DMS114 treated with DMSO at 0.1 percent for 48 hours (cell line): ENCODE measurements around the gene RAP1GAP.

Experiments
- DNase-seq: peaks from one replicate; lab custom pipeline; 2025; ENCODE audit not compliant: unreplicated experiment; lab: John Stamatoyannopoulos, UW

Gene RAP1GAP

DNA sequence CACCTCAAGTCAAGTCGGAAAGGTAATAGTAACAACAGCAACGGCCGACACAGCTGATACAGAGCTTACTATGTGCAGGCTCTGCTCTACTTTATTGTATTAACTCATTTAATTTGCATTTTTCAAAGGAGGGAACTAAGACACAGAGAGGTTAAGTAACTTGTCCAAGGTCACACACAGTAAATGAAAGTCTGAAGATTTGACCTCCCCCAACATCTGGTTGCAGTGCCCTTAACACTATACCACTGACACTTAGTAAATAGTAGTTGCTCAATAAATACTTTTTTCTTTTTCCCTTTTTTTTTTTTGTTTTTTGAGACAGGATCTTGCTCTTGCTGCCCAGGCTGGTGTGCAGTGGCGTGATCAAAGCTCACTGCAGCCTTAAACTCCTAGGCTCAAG, 39.2 kb downstream of the RAP1GAP start:
- no peak for DNase-seq

DNA sequence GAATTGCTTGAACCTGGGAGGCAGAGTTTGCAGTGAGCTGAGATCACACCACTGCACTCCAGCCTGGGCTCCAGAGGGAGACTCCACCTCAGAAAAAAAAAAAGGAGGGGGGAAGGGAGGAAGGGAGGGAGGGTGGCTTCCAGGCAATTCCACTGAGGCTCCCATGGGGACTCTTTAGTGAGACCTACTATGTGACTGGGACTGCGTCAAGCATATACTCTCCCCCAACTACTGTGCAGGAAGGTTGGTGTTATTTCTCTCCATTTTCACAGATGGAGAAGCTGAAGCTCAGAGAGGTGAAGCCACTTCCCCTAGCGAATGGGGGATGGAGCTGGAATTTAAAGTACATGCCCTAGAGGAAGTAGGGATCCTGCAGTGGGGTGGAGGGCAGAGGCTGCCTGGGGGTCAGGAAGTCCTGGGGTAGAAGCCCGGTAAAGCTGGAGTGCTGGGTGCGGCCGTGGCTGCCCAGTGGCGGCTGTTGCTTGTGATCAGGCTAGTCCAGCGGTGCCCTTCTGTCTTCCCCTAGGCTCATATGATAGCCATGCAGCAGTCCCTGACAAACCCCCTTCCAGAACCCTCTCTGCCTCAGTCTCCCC, 40.3 kb downstream of the RAP1GAP start:
- no peak for DNase-seq

DNA sequence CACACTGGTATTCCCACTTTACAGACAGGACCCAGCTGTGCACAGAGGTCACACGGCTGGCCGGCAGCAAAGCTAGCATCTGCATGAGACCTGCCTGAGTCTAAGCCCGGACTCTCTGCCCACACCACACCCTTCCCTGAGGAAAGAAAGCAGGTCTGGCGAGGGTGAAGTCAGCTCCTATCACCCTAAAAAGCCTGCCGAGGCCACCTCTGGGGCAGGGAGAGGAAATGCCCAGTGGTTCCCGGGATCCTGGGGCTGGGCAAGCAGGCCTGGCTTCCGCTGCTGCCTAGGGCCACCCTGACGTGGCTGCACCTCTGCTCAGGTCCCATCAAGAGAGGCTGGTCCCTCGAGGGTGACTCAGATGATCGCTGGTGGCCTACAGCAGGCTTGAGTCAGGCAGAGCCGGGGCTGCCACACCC, 42.2 kb downstream of the RAP1GAP start:
- DNase-seq, result no peak

DNA sequence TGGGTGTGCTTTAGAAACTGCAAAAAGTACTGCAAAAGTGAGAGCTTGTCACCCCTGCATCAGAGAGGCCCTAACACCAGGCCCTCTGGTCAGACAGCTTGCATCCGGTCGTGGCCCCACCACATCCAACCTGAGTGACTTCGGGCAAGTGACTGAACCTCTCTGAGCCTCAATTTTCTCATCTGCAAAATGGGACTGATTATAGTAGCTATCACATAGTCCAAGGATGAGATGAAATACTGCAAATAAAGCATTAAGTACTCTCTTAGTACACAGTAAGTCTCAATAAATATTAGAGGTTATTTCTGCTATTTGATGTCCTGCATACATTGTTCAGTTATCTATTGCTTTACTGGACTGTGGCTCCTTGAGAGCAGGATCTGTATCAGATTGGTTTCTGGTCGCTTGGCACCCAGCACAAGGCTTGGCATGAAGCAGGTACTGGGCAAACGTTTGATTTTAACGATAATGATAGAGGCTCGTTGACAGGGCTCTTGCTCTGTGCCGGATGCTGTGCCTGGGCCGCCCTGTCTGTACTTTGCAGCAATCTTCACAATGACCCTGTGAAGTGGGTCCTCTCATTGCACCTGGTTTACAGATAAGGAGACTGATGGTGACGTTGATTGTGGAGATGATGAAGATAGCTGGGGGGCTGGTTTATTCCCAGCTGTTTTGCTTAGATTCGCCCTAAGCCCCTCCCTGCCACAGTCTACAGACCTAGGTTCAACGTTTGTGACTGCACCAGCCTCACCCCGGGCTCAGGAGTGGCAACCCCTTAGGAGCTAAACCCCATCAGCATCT, 43.6 kb downstream of the RAP1GAP start:
- no peak for DNase-seq

DNA sequence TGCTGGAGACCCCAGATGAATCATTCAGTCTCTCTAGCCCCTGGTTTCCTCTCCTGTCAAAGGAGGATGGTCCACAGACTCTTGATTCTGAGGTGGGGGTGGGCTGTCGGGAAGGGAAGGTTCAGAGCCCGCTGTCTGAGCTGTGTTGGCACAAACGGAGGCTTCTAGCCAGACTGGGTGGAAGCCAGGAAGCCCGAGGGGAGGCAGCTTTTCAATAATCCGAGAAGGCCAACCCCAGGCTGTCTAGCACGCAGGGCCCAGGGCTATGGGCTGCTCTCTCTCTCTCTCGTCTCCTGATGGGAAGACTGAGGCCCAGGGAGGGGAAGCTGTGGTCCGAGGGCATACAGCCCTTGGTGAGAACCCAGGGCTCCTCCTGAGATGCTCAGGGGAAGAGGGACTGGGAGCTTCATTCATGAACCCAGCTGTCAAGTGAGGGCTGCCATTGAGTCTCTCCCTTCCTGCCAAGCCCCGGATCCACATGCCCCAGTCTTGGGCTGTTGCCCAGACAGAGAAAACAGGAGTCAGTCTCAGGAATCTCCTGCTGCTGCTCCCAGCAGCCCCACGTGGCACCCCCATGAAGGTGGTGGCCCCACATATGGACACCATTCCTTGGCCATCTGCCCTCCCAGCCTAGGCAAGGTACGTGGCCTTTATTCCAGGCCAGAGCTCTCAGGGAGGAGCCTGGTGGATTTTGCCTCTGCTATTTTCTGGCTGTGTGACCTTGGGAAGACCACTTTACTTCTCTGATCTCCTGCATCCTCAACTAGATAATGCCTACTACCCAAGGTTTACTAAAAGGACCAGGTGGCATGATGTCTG, 44.4 kb downstream of the RAP1GAP start:
- DNase-seq, result no peak

DNA sequence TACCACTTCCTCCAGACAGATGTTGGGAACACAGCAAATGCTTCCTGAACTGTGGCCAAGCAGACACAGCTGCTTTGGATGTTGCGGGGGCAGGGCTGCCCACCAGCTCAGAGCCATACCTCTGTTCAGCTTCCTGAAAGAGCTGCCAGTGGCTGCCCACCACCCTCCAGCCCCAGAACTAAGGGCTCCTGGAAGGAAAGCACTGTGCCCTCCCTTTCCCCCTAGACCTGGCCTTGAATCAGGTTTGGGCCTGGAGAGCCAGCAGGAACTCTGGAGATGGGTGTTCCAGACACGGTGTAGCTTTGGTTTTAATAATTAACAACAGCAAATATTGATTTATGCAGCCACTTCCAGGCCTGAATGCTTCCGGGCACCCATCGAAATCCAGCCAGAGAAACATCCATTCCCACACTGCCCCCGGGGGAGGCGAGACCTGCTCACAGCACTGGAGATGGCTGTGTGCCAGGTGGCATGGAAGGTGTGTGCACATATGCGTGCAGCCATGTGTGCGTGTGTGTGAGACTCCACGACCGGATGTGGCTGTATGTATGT, 45.7 kb downstream of the RAP1GAP start:
- DNase-seq, result no peak

DNA sequence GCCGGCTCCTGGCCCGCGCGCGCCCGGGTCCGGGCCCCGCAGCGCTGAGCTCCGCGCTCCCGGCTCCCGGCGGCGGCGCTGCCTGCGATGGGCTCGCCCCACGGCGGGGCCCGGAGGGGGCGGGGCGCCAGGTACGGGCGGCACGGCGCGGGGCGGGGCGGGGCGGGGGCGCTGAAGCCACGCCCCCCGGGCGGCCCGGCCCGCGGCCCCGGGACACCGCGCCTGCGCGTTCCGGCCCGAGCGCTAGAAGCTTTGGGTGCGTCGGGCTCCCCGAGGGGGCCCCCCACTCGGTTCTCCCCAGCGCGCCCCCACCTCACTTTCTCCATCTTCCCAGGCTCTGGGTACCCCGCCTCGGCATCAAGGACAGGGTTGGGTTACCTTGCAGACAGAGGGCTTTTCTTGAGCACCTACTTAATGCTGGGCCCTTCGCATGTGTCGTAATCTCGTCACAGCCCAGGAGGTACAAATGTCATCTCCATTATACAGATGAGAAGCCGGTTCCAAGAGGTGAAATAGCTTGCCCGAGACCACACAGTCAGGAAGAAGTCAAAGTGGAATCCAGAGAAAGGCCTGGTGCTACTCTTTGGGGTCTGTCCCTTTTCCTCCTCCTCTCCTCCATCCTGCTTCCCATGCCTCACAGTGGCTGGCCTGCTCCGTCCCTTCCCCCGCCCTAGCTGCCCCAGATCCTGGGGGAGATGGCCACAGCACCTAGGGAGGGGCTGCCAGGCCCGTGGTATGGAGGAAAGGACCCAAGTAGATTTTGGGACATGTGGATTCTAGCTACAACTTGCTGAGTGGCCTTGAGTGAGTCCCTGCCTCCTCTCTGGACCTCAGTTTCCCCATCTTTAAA, 46.5 kb downstream of the RAP1GAP start:
- DNase-seq, result no peak

DNA sequence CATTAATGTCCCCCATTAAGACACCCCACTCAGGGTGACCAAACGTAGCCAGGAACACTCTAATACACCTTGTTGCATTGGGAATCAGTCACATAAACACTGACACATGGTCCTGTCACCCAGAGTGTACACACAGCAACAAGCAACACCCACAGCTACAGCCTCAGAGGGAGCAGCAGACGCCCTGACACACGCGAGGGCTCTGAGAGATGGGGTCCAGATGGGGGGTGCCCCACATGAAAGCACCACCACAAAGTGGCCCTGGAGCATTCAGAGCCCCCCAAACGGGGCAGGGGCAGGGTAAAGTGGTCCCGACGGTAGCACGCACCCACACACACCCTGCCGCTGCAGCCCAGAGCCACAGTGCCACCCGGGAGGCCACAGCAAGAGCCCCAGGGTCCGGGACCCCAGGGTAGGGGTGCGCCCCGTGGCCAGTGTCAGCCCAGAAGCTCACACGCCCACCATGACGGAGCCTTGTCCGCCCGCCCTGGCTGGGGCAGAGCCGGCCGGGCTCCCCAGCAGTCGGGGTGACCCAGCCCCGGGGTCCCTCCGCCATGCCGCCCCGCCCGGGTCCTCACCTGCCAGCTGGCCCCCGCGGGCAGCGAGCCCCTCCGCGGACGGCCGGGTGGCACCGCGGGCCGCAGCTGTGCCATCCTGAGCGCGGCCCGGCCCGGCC, 47.3 kb downstream of the RAP1GAP start:
- DNase-seq, result no peak

DNA sequence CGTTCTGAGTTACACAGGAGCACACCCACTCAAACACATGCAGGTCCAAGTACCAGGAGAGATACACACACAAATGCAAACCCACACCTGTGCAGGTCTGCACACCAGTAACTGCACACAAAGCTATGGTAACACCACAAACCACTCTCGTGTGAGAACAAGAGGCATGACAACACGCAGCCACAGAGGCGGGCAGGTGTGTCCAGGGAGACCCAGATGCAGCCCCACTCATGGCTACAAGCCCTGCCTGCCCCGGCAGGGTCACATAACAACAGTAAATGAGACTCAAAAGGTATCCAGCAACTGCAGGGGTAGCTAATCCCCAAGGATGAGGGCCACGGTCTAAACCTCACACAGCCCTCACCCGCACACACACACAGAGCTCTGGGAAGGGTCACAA, 48.1 kb downstream of the RAP1GAP start:
- DNase-seq, result no peak

DNA sequence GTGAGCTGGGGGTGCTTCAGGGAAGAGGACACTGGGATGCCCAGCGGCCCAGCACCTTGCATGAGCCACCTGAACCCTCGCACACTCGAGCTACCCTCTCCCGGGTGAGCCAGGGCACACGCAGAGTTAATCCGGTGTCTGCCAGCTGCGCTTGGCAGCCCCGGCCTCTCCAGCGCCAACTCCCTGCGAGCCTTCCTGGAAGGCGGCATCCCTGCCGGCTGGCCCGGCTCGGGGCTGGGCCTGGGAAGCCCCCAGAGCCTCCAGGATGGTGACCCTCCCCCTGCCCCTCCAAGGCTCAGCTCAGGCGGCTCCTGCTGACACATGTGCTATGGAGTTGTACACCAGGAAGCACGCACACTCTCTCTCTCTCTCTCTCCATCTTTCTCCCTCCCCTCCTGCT, 48.7 kb downstream of the RAP1GAP start:
- no peak for DNase-seq

DNA sequence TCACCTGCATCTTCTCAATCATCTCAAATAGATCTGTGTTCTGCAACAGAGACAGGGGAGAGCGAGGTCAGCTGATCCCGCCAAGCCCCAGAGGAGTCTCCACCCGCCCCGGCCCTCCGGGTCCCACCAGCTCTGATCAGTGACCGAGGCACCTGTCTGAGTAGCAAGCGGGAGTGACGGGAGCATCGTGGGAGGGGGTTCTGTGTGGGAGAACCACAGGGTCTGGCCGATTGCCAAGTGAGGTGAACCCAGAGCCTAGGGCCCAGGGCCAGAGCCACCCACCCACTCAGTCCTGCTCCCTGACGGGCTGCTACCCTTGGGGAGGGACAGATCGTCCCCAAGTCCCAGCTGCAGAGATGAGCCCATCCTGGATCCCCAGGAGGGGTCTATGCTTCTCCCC, 49.1 kb downstream of the RAP1GAP start:
- DNase-seq, result no peak

DNA sequence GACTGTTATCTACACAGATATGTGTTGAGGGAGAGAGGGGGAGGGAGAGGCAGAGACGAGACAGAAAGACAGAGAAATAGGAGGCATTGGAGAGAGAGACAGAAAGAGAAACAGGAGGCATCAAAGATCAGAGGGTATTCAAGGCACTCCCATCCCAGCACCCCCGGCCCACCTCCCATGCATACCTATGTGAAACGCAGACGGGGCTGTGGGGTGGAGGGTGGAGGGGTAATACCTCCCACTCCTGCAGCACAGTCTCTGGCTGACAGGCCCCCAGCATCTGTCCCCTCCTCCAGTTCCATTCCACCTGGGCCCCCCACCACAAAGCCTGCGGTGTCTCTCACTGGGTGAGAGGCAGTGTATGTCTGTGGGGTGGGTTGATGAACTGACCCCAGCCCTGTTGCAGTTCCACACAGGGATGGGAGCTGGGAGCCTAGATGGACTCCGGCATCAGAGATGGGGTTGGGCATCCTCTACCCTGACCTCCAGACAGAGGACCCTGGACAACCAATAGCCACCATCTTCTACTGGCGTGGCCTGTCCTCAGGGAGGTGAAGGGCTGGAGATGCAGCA, 49.7 kb downstream of the RAP1GAP start:
- no peak for DNase-seq

DNA sequence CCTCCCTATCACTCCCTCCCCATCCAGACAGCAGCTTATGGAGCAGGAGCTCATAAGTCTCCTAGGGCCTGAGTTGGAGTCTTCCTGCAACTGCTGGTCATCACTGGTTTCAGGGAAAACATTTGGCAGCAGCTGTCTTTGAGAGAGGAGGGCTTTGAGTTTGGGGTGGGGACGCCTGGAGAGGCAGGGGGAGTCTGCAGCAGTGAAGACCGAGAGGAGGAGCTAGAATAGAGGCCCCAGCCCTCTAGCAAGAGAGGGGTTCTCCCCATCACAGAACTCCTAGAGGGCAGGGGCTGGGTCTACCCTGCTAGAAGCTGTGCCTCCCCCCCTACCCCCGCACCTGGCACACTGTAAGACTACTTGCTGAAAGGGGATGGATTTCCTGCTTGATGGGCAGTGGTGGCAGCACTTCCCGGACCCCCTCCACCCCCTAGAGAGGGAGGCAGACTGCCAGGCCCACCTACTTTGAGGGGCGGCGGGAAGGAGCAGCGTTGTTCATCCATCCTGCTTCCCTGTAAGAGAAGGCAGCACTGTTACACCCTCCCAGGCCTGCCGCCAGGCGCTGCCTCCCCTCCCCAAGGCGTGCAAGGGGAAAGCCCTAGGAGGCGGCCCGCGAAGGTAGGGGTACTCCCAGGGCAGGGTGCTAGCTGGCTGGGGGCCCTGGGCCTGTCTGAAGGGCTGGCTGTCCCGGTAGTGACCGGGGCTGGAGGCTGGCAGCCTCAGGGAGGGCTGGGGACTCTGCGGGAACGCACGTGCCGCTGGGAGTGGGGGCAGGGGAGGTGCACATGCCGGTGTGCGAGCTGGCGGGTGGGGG, 50.4 kb downstream of the RAP1GAP start:
- DNase-seq, result no peak

DNA sequence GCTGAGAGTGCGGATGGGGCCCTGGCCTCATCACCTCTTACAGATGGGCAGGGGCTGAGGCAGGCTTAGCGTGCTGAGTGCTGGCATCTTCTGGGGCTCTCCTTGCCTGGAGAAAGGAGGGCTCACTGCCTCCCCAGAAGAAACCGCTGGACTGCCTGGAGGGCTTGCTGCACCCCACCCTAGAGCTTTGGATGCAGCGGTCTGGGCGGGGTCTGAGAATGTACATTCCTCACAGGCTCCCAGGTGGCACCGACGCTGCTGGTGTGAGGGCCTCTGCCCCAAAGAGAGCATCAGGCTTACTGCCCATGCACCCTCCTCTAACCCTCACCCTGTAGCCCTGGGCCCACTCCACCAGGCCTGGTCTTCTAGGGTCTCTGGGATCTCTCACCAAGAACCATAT, 51.1 kb downstream of the RAP1GAP start:
- DNase-seq, result no peak

DNA sequence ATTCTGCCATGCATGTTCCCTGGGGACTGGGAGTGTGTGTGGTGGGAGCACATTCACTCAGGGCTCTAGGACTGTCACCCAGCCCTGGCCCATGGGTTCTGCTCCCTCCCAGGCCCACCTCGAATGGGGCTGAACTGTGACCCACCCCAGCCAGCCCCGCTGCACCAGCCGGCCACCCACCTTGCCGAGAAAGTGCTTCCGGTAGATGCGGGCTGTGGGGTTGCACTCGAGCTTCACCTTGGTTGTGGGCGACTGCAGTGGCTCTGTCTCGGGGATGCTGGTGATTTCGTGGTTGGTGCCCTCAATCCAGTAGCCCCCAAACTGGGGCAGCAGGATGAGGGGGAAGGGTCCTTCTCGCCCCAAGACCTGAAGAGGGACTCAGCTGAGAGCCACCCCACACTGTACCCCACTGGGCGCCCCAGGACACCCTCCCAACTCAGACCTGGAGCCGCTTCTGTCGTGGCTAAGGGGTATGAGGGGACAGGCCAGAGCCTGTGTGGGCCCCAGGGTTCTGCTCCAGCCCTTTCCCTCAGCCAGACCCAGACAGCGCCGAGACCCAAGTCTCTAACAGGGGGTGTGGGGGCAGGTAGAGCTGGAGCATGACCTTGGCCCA, 51.9 kb downstream of the RAP1GAP start:
- no peak for DNase-seq

DNA sequence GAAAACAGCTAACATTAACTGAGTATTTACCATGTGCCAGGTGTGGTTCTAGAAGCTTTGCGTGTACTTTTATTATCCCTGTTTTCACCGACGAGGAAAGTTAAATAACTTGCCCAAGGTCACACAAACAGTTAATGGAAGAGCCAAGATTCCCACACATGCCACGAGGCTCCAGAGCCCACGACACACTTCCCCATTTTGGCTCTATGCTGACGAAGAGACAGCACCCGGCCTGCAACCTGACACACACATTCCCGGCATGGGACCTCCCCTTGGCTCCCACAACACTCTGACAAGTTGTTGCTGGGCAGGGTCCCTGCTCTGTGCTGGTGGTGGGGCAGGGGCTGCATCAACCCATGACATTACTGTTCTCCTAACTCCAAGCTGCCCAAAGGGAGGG, 52.8 kb downstream of the RAP1GAP start:
- no peak for DNase-seq

DNA sequence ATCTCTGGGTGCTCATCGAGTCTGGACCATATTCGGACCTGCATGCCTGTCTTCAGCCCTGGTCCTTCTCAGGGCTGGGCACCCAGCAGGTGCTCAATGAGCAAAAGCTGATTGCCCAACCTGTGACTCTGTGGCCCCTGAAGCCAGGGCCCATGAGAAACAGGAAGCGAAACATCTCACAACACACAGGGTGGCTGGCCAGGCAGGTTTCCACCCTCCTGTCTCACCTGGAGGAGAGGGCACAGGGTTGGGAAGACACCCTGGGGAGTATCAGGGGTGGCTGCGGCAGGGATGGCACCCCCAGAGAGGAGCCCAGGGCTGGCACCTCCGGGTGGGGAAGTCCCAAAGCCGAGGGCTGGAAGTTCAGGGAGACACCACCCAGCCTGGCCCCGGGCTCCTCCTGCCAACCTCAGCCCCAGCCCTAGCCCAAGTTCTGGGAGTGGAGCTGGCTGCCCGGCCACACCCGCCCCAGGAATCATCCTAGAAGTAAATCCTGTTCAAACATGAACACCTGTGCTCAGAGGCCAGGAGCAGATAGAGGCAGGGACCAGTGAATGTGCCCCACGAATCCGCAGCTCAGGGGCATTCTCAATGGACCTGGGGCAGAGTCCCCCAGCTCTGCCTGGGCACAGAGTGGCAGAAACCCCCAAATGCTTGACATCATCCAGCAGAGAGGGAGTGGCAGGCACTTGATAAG, 54.6 kb downstream of the RAP1GAP start:
- no peak for DNase-seq
